ENCODE results near the gene MATCAP1. TPM values are rescaled to one million over a fixed set of nuclear protein-coding genes. Genes with fewer than 3 reads are reported as not detected.

The MATCAP1 gene
- total RNA-seq, 1 experiment from 2014 or later, result 51.2 TPM

GRCh38 chr16:67188798-67189197 is 5.0 kb upstream of the MATCAP1 start:
- no CpG with 5 or more reads among the region's 15 CpGs for WGBS (ENCODE audit: extremely low coverage, insufficient read length, low lambda C conversion rate)
- TF ChIP-seq CTCF (conservative IDR thresholded peaks at IDR 0.05), result no peak

More at GRCh38 chr16:67188798-67189197, 5.0 kb upstream of the MATCAP1 start:
- no peak overlapping the region for H3K27ac ChIP-seq (ENCODE audit: insufficient read length, low read depth, low read length)
- peaks cover 13% of the 10 kb centered on the region for H3K79me1 ChIP-seq (ENCODE audit: insufficient read depth, low read depth, low read length, poor library complexity, severe bottlenecking)
- Mint-ChIP-seq H3K36me3 (ENCODE audit: insufficient read depth in 1 of 3, low read depth in 3 of 3) (peaks cover 7 to 12% (median 10%) of the 10 kb centered on the region in 3 experiments; a peak in 6 of 7 replicates), H3K4me1 (peaks cover 30 to 41% of the 10 kb centered on the region in 2 experiments), H3K27ac (no peak overlapping the region), H3K27me3 (ENCODE audit: low read depth) (peaks cover 29% of the 10 kb centered on the region), H3K9me3 (no peaks in the 10 kb centered on the region; a peak in 2 of 5 replicates), H3K4me3 (no peak overlapping the region)
- H3K4ac ChIP-seq (ENCODE audit: low read depth, low read length), result no peak overlapping the region
- no peaks in the 10 kb centered on the region for H3K9me3 ChIP-seq (ENCODE audit: control insufficient read depth, low read depth, low read length)
- H2BK15ac ChIP-seq (ENCODE audit: low read depth, low read length), result no peak overlapping the region
- no peak overlapping the region for H2BK20ac ChIP-seq (ENCODE audit: low read depth, low read length, poor library complexity, severe bottlenecking)
- H3T11ph ChIP-seq (ENCODE audit: low read length), result no peak overlapping the region
- H2BK12ac ChIP-seq (ENCODE audit: insufficient read length, low read depth, low read length), result no peak overlapping the region
- H3K14ac ChIP-seq (ENCODE audit: insufficient read depth, low read length), result no peak overlapping the region
- no peak overlapping the region for H2AK5ac ChIP-seq (ENCODE audit: insufficient read length, low read length)
- no peak overlapping the region for H3K4me2 ChIP-seq (ENCODE audit: insufficient read depth, insufficient read length, low read length)
- H2AFZ ChIP-seq (ENCODE audit: low read length), result no peak overlapping the region
- H4K8ac ChIP-seq (replicated peaks; ENCODE audit: insufficient read length, low read depth, low read length), result no peak overlapping the region
- DNase-seq, result no peak
- no peak overlapping the region for H2BK5ac ChIP-seq (ENCODE audit: insufficient read length, low read length)
- peaks cover 13% of the 10 kb centered on the region; the same call in 1 of the 2 replicates for H3K79me2 ChIP-seq (ENCODE audit: insufficient read depth, low read length)
- no peak overlapping the region for H3K18ac ChIP-seq (ENCODE audit: insufficient read length, low read depth, low read length)
- H3K56ac ChIP-seq (ENCODE audit: insufficient read length, low read depth, low read length), result no peak overlapping the region
- H3K9ac ChIP-seq (ENCODE audit: extremely low read depth, insufficient read length, low read length), result no peak overlapping the region
- H3K23me2 ChIP-seq (ENCODE audit: insufficient read length, low read depth, low read length, poor library complexity, severe bottlenecking), result peaks cover 17% of the 10 kb centered on the region
- H3K4me1 ChIP-seq (ENCODE audit: insufficient read depth, low read length), result peaks cover 4% of the 10 kb centered on the region; the same call in 1 of the 2 replicates
- H4K91ac ChIP-seq (ENCODE audit: insufficient read length, low read depth, low read length), result no peak overlapping the region
- H3K27me3 ChIP-seq (ENCODE audit: insufficient read depth, low read length), result peaks cover 4% of the 10 kb centered on the region
- no peak overlapping the region for H3K23ac ChIP-seq (ENCODE audit: insufficient read length, low read depth, low read length)
- H2BK120ac ChIP-seq (ENCODE audit: low read depth, low read length, poor library complexity, severe bottlenecking), result no peak overlapping the region
- H4K20me1 ChIP-seq (ENCODE audit: control insufficient read depth, insufficient read depth, insufficient read length), result no peaks in the 10 kb centered on the region
- no peak overlapping the region for H4K5ac ChIP-seq (ENCODE audit: insufficient read length, low read depth, low read length)

All from H9 (cell line).